Prostate gland (tissue), 2 donors: ENCODE data around the gene TSPAN14.

ENCODE experiments used
- CTCF ChIP-seq, 4 experiments: fragments of 200-600 bp in 2 of 4; fragments of 450-650 bp in 2 of 4; sonication (generic) in 2 of 4; IDR thresholded peaks; 1 replicate in 3 of 4; 2 replicates in 1 of 4; pipeline ENCODE4 v1.5.1; 2016 to 2019; ENCODE audit warnings: antibody characterized with exemption in 4 of 4, mild to moderate bottlenecking in 2 of 4, moderate library complexity in 2 of 4
- POLR2AphosphoS5 ChIP-seq: sonication (generic); formaldehyde crosslinking; IDR thresholded peaks from one replicate; pipeline ENCODE4 v1.6.1; 2017; ENCODE audit warnings: antibody characterized with exemption

DNA sequence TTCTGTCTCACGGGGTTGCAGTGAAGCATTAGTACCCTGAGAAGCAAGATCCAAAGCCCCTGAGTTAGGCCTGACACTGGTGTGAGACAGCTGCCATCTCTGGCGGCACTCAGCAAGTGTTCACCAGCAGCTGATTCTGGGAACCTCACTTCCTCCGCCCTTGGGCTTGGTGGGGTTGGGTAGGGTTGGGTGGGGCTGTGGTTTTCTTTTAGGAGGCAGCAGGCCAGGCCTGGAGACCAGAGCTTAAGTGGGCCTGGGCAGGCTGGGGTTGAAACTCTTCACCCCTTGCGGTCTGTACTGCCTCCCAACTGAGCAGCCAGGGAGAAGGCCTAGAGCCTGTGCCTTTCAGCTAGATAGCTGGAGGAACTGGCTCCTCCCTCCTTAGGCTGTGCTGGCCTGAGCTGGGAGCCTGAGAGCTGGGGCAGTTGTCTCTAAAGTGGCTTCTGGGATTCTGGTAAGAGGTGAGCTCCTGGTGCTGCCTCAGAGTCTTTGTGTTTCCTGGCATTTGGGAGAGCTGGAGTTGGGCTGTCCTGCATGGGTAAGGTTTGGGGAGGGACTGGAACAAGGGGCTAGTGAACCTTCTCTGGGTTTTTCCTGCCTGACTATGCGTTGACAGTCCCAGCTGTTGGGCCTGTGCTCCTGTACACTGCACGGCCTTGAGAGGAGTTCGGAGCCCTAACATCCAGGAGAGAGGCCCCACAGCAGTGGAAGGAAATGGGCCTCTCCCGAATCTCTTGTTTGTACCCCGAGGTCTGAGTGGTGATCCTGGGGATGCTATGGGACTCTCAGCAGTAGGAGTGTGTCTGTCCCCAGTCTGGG lies 5.1 kb downstream of the TSPAN14 start:
- no peak for TF ChIP-seq CTCF (IDR thresholded peaks at IDR 0.05)
- no peak for TF ChIP-seq POLR2AphosphoS5
